HEK293T (cell line): Measurements from ENCODE around the gene SLC1A4.

Experiments
- BHLHE40 ChIP-seq: fragments of 450-650 bp; IDR thresholded peaks from 2 replicates; pipeline ENCODE4 v1.6.1; 2016; ENCODE audit warnings: mild to moderate bottlenecking, moderate library complexity, borderline replicate concordance
- CTBP1 ChIP-seq: fragments of 450-650 bp; IDR thresholded peaks from 2 replicates; pipeline ENCODE4 v1.6.1; 2016; ENCODE audit warnings: borderline replicate concordance
- ELF4 ChIP-seq: fragments of 450-650 bp; IDR thresholded peaks from 2 replicates; pipeline ENCODE4 v1.6.1; 2017; ENCODE audit warnings: antibody characterized with exemption
- FOXA1 ChIP-seq: fragments of 450-650 bp; IDR thresholded peaks from 2 replicates; pipeline ENCODE4 v1.6.1; 2016; ENCODE audit warnings: mild to moderate bottlenecking
- FOXK2 ChIP-seq: fragments of 450-650 bp; IDR thresholded peaks from 2 replicates; pipeline ENCODE4 v1.6.1; 2016; ENCODE audit warnings: mild to moderate bottlenecking
- FOXM1 ChIP-seq: fragments of 450-650 bp; IDR thresholded peaks from 2 replicates; pipeline ENCODE4 v1.6.1; 2017; ENCODE audit warnings: mild to moderate bottlenecking, borderline replicate concordance
- HDGF ChIP-seq: fragments of 450-650 bp; IDR thresholded peaks from 2 replicates; pipeline ENCODE4 v1.6.1; 2017; ENCODE audit warnings: antibody characterized with exemption, borderline replicate concordance
- NFRKB ChIP-seq: fragments of 450-650 bp; IDR thresholded peaks from 2 replicates; pipeline ENCODE4 v1.6.1; 2016; ENCODE audit warnings: mild to moderate bottlenecking, moderate library complexity
- SP1 ChIP-seq: fragments of 450-650 bp; IDR thresholded peaks from 2 replicates; pipeline ENCODE4 v1.6.1; 2017
- SUZ12 ChIP-seq: fragments of 450-650 bp; IDR thresholded peaks from 2 replicates; pipeline ENCODE4 v1.6.1; 2016; ENCODE audit warnings: mild to moderate bottlenecking
- TARDBP ChIP-seq: fragments of 450-650 bp; IDR thresholded peaks from 2 replicates; pipeline ENCODE4 v1.6.1; 2016
- ZNF384 ChIP-seq: fragments of 450-650 bp; IDR thresholded peaks from 2 replicates; pipeline ENCODE4 v1.6.1; 2016
- TF ChIP-seq, protein P1 (sequence below): fragments of 450-650 bp; IDR thresholded peaks from 2 replicates; pipeline ENCODE4 v1.6.1; 2016

DNA sequence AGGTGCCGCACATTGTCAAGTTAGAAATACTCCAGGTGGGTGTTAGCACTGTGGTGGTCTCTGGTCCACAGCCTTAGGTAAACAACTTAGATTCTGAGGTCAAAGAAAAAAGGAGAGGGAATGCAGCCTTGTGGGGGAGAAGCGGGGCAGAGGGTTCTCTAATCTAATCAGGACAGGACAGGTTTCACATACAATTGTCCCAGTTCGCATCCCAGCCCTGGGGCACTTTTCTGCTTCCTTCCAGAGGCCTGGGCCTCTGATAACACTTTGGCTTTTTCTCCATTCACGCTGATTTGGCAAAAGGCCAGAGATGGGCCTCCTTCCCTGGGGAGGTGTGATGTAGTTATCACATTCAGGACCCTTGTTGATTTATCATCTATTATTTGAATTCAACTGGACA lies 32.5 kb downstream of the SLC1A4 start:
- TF ChIP-seq NFRKB (no peak), ZNF384 (no peak), FOXK2 (no peak), FOXM1 (no peak), TARDBP (no peak), SP1 (no peak), BHLHE40 (no peak), ELF4 (no peak), HDGF (no peak), SUZ12 (no peak), CTBP1 (no peak), FOXA1 (no peak)
- TF ChIP-seq, protein P1, sequence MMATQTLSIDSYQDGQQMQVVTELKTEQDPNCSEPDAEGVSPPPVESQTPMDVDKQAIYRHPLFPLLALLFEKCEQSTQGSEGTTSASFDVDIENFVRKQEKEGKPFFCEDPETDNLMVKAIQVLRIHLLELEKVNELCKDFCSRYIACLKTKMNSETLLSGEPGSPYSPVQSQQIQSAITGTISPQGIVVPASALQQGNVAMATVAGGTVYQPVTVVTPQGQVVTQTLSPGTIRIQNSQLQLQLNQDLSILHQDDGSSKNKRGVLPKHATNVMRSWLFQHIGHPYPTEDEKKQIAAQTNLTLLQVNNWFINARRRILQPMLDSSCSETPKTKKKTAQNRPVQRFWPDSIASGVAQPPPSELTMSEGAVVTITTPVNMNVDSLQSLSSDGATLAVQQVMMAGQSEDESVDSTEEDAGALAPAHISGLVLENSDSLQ, result no peak
